Mononuclear cell (primary cell): ENCODE data around the gene KCTD6. TPM values are rescaled to one million over a fixed set of nuclear protein-coding genes. Genes with fewer than 3 reads are reported as not detected.
A peak's percentile ranks its signal among the peaks of the same experiment; 100 is the strongest.

Source experiments
- H3K27me3 ChIP-seq: 2 replicates; pipeline ENCODE4 v1.6.0; 2011; ENCODE audit warnings: low read length, control low read depth; ENCODE audit not compliant: insufficient read depth
- H3K4me1 ChIP-seq: 2 replicates; pipeline ENCODE4 v1.5.1; 2011; ENCODE audit warnings: mild to moderate bottlenecking, low read length, control low read depth; ENCODE audit not compliant: insufficient read depth
- H3K4me3 ChIP-seq: 2 replicates; pipeline ENCODE4 v1.5.1; 2011; ENCODE audit warnings: mild to moderate bottlenecking, low read length, moderate library complexity
- H3K9me3 ChIP-seq: 2 replicates; pipeline ENCODE4 v1.5.1; 2011; ENCODE audit warnings: low read depth, mild to moderate bottlenecking, control low read depth, low read length
- total RNA-seq: library from RNA; depleted of rRNA; stranded (reverse); fragments of >200 nt; gene quantifications from one replicate; pipeline ENCODE4 v1.2.3, GENCODE V29; 2012

KCTD6 gene
- total RNA-seq, 1 donor = 10.6 TPM

DNA sequence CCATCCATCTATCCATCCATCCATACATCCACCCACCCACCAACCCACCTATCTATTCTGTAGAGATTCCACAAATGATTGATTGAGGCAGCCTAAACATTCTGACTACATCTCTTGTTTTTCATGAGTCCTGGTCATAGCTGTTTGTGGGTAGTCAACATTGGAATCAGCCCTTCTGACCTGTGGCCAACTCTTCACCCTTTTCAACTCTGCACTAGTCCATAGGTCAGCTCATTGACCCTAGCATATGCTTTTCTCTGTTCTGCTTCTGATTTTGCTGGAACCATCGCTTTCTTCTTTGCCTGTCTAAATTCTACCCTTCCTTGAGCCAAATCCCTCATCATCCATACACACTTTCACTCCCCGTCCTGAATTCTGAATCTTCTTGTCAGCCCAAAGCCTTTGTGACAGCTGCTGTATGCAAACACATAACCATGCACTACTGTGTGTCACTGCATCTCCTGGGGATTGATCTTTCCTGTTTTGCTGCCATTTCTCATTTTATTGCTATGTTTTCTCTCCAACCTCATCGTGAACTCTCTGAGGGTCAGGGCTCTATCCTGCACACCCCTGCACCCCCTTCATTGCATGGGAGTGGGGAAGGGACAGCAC is 16.8 kb upstream of the KCTD6 start:
- Histone ChIP-seq H3K4me1 (peaks cover 93% of the 10 kb centered on the region), H3K4me3 (no peak overlapping the region)

DNA sequence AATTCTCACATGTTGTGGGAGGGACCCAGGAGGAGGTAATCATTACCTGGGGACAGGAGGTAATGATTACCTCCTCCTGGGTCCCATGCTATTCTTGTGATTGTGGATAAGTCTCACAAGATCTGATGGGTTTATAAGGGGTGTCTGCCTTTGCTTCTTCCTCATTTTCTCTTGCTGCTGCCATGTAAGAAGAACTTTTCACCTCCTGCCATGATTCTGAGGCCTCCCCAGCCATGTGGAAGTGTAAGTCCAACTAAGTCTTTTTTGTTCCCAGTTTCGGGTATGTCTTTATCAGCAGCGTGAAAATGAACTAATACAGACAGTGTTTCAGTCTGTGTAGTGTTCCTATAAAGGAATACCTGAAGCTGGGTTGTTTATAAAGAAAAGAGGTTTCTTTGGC is 13.1 kb upstream of the KCTD6 start:
- Histone ChIP-seq H3K4me3 (no peak overlapping the region), H3K27me3 (no peaks in the 10 kb centered on the region), H3K4me1 (peaks cover 75% of the 10 kb centered on the region), H3K9me3 (no peaks in the 10 kb centered on the region)

More for the DNA sequence above, 16.8 kb upstream of the KCTD6 start:
- Histone ChIP-seq H3K27me3 (no peaks in the 10 kb centered on the region), H3K9me3 (no peaks in the 10 kb centered on the region)

DNA sequence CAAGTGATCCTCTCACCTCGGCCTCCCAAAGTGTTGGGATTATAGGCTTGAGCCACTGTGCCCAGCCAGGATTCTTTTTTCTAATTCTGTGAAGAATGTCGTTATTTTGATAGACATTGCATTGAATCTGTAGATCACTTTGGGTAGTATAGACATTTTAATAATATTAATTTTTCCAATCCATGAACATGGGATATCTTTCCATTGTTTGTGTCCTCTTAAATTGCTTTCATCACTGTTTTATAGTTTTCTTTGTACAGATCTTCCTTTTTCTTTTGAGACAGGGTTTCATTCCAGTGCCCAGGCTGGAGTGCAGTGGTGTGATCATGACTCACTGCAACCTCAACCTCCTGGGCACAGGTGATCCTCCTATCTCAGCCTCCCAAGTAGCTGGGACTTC is 11.6 kb upstream of the KCTD6 start:
- H3K27me3 ChIP-seq = no peaks in the 10 kb centered on the region
- no peak overlapping the region for H3K4me3 ChIP-seq
- H3K4me1 ChIP-seq = peaks cover 75% of the 10 kb centered on the region

DNA sequence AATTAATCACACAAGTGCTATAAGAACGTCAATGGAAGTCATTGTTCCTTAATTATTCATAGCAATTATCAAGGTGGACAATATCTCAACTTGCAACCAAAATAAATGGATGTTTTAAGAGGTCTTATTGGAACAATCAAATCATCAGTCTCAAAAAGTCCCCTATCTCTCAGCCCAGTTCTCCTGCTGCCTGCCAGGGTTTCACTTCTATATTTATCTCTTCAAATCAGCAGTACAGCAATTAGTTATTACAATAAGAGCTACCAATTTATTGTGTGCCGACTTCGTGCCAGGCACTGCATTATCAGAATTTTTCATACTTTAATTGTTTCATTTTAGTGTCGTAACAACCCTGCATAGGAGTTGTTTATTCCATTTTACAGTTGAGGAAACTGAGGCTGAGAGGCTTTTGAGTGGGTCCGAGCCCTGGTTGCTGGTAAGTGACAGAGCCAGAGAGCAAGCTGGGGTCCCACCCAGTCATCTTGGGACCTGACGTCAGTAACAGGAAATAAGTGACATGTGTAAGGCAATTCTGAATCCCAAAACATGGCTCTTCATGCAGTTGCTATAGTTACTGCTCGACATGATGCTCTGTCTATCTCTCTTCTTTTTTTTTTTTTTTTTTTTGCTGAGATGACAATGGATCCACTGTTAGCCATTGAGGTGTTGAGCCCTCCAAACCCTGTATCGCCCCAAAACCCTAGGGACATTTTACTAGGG is 8.8 kb upstream of the KCTD6 start:
- H3K4me3 ChIP-seq = no peak overlapping the region
- peaks cover 83% of the 10 kb centered on the region for H3K4me1 ChIP-seq
- no peaks in the 10 kb centered on the region for H3K9me3 ChIP-seq
- no peaks in the 10 kb centered on the region for H3K27me3 ChIP-seq

More for the DNA sequence above, 11.6 kb upstream of the KCTD6 start:
- H3K9me3 ChIP-seq = no peaks in the 10 kb centered on the region

DNA sequence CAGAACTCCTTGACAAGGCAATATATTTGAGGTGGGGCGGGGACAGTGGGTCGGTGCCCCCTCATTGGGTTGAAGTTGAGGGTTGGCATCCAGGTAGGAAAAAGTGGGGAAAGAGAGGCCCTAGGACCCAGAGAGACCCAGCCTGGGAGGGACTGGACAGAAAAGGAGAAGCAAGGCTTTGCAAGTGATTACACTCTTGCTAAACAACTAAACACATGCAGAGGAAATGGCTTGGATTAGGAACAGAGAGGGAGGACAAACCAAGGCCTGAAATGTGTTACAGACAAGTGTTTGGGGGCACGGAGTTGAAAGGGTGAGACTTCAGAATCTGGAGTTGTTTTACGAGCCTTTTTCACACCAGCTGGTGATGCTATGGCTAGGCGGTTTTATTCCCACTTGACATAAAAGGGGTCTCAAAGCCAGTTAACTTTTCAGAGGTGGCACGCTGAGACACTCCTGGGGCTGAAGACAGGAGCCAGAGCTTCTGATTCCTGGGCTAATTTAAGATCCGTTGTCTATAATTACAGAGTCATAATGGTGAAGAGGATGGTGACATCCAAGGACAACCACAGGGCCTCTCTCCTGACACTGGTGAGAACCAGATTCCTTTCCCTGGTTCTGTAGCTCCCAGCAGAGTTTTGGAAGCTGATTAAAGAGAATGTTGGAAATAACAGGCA is 7.7 kb upstream of the KCTD6 start:
- H3K9me3 ChIP-seq = no peaks in the 10 kb centered on the region
- H3K4me3 ChIP-seq = no peak overlapping the region
- peaks cover 73% of the 10 kb centered on the region for H3K4me1 ChIP-seq
- no peaks in the 10 kb centered on the region for H3K27me3 ChIP-seq

DNA sequence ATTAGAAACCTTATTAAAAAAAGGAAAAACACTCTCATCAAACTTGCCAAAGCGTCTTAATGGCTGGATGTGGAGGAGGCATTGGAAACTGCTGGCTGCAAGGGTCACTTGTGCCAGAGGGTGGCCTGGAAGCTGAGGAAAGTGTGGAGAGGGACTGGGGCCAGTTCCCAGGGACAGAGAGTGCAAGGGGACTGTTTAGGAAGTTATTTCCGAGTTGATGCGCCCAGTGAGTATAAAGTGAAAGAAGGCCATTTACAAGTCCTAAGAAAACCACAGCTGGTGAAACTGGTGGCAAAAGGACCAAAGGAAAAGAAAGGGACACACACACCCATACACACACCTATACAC is 7.2 kb upstream of the KCTD6 start:
- Histone ChIP-seq H3K9me3 (no peaks in the 10 kb centered on the region), H3K4me3 (no peak overlapping the region), H3K27me3 (no peaks in the 10 kb centered on the region), H3K4me1 (peaks cover 68% of the 10 kb centered on the region)

DNA sequence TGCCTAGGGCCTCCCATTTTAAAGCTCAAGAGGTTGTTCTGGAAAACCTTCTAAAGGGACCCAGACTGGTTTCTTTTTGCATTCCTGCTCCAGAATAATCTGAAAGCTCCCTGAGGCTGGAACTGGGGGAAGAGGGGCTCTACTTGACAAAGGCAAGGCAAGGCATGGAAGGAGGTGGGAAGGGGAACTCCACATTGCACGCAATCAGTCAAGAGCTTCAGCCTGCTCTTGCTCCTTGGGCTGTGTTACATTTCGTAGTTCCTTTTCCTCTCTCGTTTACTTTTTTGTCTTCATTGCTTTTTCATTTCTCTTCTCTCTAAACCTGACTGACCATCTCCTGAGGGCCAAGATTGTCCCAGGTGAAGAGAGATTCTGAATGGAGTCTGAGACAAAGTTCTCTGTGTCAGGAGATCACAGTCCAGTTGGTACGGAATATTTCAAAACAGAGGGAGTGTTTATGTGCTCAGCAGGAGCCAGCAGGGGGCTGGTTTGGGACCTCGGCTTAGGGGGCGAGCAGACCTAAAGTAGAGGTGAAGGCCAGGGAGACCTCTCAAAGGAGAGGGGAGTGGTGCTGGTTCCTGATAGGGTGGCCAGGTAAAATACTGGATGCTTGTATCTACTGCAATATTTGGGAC is 6.0 kb upstream of the KCTD6 start:
- no peak overlapping the region for H3K4me3 ChIP-seq
- no peaks in the 10 kb centered on the region for H3K27me3 ChIP-seq
- H3K4me1 ChIP-seq = peaks cover 66% of the 10 kb centered on the region
- no peaks in the 10 kb centered on the region for H3K9me3 ChIP-seq

DNA sequence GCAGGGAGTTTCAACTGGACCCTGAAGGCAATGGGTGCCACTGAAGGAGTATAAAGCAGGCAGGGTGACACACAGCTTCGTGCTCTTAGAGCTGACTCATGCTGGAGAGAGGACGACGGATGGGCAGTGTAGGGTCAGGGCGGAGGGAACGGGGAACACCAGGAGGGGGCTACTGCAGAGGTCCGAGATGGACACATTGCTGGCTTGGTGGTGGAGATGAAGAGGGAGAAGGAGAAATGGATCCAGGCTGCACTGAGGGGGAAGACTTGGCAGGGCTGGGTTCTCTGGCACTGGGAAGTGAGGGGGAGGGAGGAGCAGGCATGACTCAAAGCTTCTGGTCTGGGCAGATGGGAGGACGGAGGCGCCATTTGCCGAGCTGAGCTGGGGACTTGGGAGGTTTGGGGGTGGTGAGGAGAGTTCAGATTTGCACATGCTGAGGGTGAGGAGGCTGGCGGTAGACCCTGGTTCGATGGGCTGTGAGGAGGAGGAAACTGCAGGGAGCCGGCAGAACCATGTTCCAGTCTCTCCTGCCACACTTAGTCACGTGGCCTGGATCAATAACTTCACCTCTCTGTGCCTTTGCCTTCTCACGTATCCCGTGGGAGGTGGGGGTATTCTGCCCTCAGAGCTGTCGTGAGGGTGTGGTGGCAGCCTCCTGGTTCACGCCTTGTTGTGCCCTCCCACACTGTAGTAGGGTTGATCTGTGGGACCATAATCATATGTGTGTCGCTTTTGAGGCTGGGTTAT is 4.6 kb upstream of the KCTD6 start:
- no peaks in the 10 kb centered on the region for H3K27me3 ChIP-seq
- H3K4me3 ChIP-seq = no peak overlapping the region
- H3K9me3 ChIP-seq = no peaks in the 10 kb centered on the region
- peaks cover 65% of the 10 kb centered on the region for H3K4me1 ChIP-seq

DNA sequence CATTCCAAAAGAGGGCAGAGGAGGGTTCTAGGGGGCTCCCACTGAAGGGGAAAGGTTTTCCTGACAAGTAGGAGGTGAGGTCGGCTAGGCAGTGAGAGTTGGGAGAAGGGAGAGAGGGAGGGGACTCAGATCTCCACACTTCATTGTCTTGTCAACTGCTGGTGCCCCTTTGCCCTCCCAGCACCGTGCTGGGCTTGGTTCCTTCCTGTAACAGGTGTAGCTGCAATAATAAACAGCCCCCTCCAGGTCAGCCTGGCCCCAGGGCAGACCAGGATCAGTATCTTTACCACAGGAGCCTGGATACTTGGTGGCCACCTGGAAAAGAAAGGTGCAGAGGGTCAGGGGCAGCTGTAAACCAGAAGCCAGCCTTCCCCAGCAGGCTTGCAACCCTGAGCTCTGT is 2.9 kb upstream of the KCTD6 start:
- H3K4me3 ChIP-seq = no peak overlapping the region
- H3K27me3 ChIP-seq = no peaks in the 10 kb centered on the region
- H3K9me3 ChIP-seq = no peaks in the 10 kb centered on the region
- peaks cover 67% of the 10 kb centered on the region for H3K4me1 ChIP-seq

DNA sequence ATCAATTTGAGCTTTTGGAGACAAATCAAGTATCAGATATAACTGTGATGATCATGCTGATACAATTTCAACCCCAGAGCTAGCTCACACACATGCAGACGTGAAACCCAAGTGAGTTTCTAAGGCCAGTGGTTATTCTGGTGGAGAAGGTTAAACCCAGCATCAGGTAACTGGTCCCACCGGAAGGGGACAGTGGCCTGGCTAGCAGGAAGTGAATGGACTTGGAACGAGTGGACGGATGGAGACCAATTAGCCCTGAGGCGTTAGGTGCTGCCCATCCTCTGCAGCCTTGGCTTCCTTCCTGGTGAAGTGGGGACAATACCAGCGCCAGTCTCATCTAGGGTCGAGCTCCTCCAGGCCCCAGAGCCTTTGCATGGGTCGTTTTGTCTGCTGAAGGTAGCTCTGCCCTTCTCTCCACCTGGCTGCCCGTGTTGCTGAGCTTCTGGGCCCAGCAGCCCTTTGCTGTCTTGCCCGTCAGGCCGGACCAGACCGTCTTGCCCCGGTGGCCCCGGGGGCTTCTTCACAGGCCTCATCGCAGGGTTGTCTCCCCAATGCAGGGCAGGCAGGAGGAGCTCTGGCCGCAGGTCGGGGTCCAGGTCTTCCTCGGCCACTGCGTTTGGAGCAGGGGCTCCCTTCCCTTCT is 915 bp upstream of the KCTD6 start:
- Histone ChIP-seq H3K9me3 (no peaks in the 10 kb centered on the region), H3K27me3 (no peaks in the 10 kb centered on the region), H3K4me3 (peak overlapping the region; percentile 30), H3K4me1 (peaks cover 50% of the 10 kb centered on the region)

DNA sequence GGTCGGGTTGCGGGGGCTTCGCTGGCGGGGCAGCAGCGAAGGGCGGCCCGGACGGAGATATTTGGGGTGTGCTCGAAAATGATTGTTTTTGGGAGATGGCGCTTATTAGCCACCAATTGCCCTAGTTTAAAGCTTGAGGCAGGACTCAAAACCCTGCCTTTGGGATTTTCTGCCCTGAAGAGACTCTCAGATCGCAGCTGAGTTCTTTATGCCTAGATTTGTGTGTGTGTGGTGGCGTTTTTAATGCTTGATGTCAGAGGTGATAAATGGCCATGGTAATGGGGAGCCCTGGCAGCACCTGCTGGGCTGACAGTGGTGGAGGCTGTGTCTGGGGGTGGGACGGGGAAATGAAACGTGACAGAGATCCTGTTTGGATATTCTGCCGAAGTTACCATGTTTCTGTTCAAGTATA is 604 bp downstream of the KCTD6 start:
- Histone ChIP-seq H3K4me1 (peaks cover 35% of the 10 kb centered on the region), H3K4me3 (peak overlapping the region; percentile 71), H3K27me3 (no peaks in the 10 kb centered on the region), H3K9me3 (no peaks in the 10 kb centered on the region)

DNA sequence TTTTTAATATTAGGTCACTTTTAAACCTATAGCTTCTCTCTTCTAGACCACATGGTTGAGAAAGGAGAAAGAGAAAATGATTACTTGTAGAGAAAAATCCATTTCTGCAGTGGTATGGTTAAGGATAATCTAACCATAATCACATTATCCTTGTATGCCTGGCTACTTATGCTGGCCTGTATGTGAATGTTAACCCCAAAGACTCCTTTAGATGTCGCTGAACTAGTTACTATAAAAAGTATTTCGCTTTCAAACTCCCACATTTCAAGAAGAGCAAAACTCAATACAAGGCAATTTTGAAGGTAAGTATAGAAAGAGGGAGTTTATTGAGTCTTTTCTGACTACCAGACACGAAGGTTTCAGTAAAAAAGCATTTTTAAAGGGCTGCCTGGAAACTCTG is 2.2 kb downstream of the KCTD6 start:
- H3K4me3 ChIP-seq = no peak overlapping the region
- H3K4me1 ChIP-seq = peaks cover 28% of the 10 kb centered on the region
- no peaks in the 10 kb centered on the region for H3K9me3 ChIP-seq
- no peaks in the 10 kb centered on the region for H3K27me3 ChIP-seq

DNA sequence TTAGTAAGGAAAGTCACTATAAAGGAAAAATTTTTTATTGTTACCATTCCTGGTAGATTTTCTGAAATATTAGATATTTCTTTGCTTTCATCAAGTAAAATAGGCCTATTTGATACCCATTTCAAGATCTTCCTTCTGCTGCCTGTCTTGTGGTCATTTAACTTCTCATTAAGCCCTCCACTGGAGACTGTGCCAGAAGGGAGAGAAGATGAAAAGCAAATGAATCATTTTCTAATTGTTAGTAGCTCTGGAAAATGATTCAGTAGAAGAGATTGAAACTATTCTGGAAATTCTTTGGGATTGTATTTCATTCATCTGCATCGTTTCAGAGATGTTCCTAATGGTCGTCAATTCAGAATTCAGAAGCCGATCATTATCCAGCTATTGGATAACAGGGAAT is 3.2 kb downstream of the KCTD6 start:
- Histone ChIP-seq H3K4me3 (no peak overlapping the region), H3K9me3 (no peaks in the 10 kb centered on the region), H3K4me1 (peaks cover 28% of the 10 kb centered on the region), H3K27me3 (no peaks in the 10 kb centered on the region)

DNA sequence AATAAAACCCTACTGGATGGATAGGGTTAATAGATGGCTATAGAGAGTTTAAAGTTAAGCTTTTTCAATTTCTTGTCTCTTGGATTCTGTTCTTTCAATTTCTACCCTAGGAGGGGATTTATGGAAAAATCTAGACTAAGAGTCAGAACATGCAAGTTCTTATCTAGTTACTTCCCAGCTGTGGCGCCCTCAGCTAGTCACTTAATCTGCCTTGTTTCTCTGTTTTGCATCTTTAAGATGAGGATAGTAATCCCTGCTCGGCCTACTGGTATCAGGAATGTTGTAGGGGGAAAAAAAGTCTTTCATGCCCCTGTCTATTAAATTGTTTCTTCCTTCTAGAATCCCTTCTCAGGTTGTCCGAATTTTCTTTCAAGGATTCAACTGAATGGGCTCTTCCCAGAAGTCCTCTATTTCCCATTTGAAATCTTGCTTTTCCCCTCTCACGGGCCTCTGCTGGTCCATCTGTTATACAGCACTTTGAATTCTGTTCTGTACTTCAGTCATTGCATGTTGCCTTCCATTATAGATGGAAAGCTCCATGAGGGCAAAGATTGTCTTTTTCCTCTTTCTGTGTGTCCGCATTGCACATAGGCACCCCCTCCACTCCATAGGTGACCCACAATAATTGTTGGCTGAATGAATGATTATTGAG is 4.4 kb downstream of the KCTD6 start:
- Histone ChIP-seq H3K27me3 (no peaks in the 10 kb centered on the region), H3K4me3 (no peak overlapping the region)

More for the DNA sequence above, 4.4 kb downstream of the KCTD6 start:
- H3K9me3 ChIP-seq = no peaks in the 10 kb centered on the region
- peaks cover 21% of the 10 kb centered on the region for H3K4me1 ChIP-seq
